ENCODE data around the gene CHP1.

DNA sequence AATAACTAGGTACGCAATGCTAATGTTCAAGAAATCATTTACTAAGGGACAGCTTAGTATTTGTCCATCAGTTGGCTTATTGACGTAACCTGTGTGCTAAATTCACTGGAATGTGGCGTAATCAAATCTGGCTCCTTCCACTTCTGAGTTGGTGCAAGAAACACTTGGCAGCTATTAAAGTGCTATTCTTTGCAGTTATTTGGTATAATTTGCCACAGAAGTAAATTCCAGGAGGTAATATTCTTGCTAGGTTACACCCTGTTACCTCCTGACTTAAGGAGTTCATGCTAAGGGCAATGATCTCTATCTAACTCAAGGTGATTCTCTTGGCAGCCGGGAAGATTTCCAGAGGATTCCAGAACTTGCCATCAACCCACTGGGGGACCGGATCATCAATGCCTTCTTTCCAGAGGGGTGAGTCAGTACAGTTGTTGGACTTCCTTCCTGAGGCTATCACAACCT lies 25.5 kb downstream of the CHP1 start:
- TF ChIP-seq, protein P1, sequence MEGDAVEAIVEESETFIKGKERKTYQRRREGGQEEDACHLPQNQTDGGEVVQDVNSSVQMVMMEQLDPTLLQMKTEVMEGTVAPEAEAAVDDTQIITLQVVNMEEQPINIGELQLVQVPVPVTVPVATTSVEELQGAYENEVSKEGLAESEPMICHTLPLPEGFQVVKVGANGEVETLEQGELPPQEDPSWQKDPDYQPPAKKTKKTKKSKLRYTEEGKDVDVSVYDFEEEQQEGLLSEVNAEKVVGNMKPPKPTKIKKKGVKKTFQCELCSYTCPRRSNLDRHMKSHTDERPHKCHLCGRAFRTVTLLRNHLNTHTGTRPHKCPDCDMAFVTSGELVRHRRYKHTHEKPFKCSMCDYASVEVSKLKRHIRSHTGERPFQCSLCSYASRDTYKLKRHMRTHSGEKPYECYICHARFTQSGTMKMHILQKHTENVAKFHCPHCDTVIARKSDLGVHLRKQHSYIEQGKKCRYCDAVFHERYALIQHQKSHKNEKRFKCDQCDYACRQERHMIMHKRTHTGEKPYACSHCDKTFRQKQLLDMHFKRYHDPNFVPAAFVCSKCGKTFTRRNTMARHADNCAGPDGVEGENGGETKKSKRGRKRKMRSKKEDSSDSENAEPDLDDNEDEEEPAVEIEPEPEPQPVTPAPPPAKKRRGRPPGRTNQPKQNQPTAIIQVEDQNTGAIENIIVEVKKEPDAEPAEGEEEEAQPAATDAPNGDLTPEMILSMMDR (conservative IDR thresholded peaks at IDR 0.05 in 1 of 2, IDR thresholded peaks at IDR 0.05 in 1 of 2; ENCODE audit: extremely low read depth in 1 of 2, insufficient read depth in 1 of 2, low read depth in 1 of 2, low read length in 2 of 2): no peak
- no peak for TF ChIP-seq EZH2 (IDR thresholded peaks at IDR 0.05; ENCODE audit: borderline replicate concordance, low read length)
